DOHH2 (cell line): ENCODE measurements around the gene PHACTR1.

Experiments
- H3F3A ChIP-seq: fragments of 200-600 bp; sonication (generic), shearing (Covaris generic); 2 replicates; pipeline ENCODE4 v1.6.0; 2016; ENCODE audit warnings: antibody characterized with exemption, mild to moderate bottlenecking; ENCODE audit not compliant: control insufficient read depth, insufficient read depth
- H3K27ac ChIP-seq: fragments of 200-600 bp; sonication (generic); 2 replicates; pipeline ENCODE4 v1.5.1; 2014; ENCODE audit warnings: low read depth, mild to moderate bottlenecking, low read length, moderate library complexity
- H3K27me3 ChIP-seq: fragments of 200-600 bp; sonication (generic); 2 replicates; pipeline ENCODE4 v1.6.1; 2014; ENCODE audit warnings: mild to moderate bottlenecking, low read length, mixed read lengths; ENCODE audit not compliant: control insufficient read depth
- H3K36me3 ChIP-seq: fragments of 200-600 bp; sonication (generic); 2 replicates; pipeline ENCODE4 v1.6.1; 2014; ENCODE audit warnings: mild to moderate bottlenecking, low read length, moderate library complexity, mixed read lengths; ENCODE audit not compliant: control insufficient read depth
- H3K4me1 ChIP-seq: fragments of 200-600 bp; sonication (generic); 2 replicates; pipeline ENCODE4 v1.6.1; 2014; ENCODE audit warnings: mild to moderate bottlenecking, low read length, mixed read lengths; ENCODE audit not compliant: control insufficient read depth
- H3K4me2 ChIP-seq: fragments of 200-600 bp; sonication (generic); 2 replicates; pipeline ENCODE4 v1.6.0; 2014; ENCODE audit warnings: mild to moderate bottlenecking, low read length, moderate library complexity
- H3K4me3 ChIP-seq: fragments of 200-600 bp; sonication (generic); 2 replicates; pipeline ENCODE4 v1.5.1; 2014; ENCODE audit warnings: mild to moderate bottlenecking, low read length, mixed read lengths
- H3K79me2 ChIP-seq: fragments of 200-600 bp; sonication (generic); 2 replicates; pipeline ENCODE4 v1.6.1; 2014; ENCODE audit warnings: mild to moderate bottlenecking, low read length, mixed read lengths; ENCODE audit not compliant: control insufficient read depth
- H3K9me2 ChIP-seq: fragments of 200-600 bp; sonication (generic); replicated peaks from 2 replicates; pipeline ENCODE4 v1.6.1; 2014; ENCODE audit warnings: mild to moderate bottlenecking, low read length, mixed read lengths; ENCODE audit not compliant: control insufficient read depth
- H3K9me3 ChIP-seq: fragments of 200-600 bp; sonication (generic); 2 replicates; pipeline ENCODE4 v1.6.1; 2014; ENCODE audit warnings: antibody characterized with exemption, low read length, mixed read lengths; ENCODE audit not compliant: control insufficient read depth, insufficient read depth
- H4K20me1 ChIP-seq: fragments of 200-600 bp; sonication (generic); 2 replicates; pipeline ENCODE4 v1.6.0; 2014; ENCODE audit warnings: low read depth, mild to moderate bottlenecking, antibody characterized with exemption, low read length, moderate library complexity; ENCODE audit not compliant: control insufficient read depth, insufficient read depth
- CTCF ChIP-seq: fragments of 200-600 bp; sonication (generic); IDR thresholded peaks from one replicate; pipeline ENCODE4 v1.5.1; 2014; ENCODE audit warnings: antibody characterized with exemption, mild to moderate bottlenecking, low read depth, low read length; ENCODE audit not compliant: poor library complexity, severe bottlenecking
- EZH2phosphoT487 ChIP-seq: fragments of 200-600 bp; sonication (generic); IDR thresholded peaks from 2 replicates; pipeline ENCODE4 v1.6.1; 2017; ENCODE audit warnings: borderline replicate concordance, mild to moderate bottlenecking, antibody characterized with exemption, low read length, moderate library complexity, mixed read lengths

Gene PHACTR1

GRCh38 chr6:13163161-13163944 lies 446.8 kb downstream of the PHACTR1 start:
- Histone ChIP-seq H3K4me1 (peaks cover 3% of the 10 kb centered on the region), H3K9me3 (no peaks in the 10 kb centered on the region), H3K27me3 (peaks cover under 1% of the 10 kb centered on the region; the same call in 1 of the 2 replicates), H3K27ac (no peak overlapping the region), H3K4me3 (no peak overlapping the region), H3K4me2 (no peak overlapping the region), H4K20me1 (no peaks in the 10 kb centered on the region), H3K79me2 (no peaks in the 10 kb centered on the region), H3K36me3 (no peaks in the 10 kb centered on the region), H3F3A (no peaks in the 10 kb centered on the region), H3K9me2 (no peaks in the 10 kb centered on the region)
- TF ChIP-seq CTCF (no peak), EZH2phosphoT487 (no peak)

DNA sequence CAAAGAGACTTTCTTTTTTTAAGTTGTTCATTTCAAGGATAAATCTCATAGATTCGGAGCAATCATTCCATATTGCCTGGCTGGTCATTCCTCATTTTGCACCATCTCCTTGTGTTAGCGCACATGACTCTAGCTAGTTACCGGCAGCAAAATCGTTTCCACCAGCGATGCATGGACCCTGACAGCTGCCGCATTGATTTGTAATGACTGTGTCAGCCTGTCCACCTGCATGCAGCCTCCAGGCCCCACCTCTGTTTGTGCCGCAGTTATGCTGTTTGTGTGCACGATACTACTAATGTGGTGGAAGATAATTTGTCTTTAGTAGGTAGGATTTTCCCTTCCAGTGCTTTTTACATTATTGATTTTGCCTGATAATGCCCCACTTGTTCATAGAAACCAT lies 447.7 kb downstream of the PHACTR1 start:
- Histone ChIP-seq H3K79me2 (no peaks in the 10 kb centered on the region), H4K20me1 (no peaks in the 10 kb centered on the region), H3K27ac (no peak overlapping the region), H3F3A (no peaks in the 10 kb centered on the region), H3K27me3 (peaks cover 7% of the 10 kb centered on the region; the same call in 1 of the 2 replicates), H3K9me3 (no peaks in the 10 kb centered on the region), H3K4me3 (no peak overlapping the region), H3K4me2 (no peak overlapping the region), H3K4me1 (peaks cover 3% of the 10 kb centered on the region), H3K9me2 (no peaks in the 10 kb centered on the region), H3K36me3 (no peaks in the 10 kb centered on the region)
- TF ChIP-seq EZH2phosphoT487: no peak
- no peak for TF ChIP-seq CTCF

DNA sequence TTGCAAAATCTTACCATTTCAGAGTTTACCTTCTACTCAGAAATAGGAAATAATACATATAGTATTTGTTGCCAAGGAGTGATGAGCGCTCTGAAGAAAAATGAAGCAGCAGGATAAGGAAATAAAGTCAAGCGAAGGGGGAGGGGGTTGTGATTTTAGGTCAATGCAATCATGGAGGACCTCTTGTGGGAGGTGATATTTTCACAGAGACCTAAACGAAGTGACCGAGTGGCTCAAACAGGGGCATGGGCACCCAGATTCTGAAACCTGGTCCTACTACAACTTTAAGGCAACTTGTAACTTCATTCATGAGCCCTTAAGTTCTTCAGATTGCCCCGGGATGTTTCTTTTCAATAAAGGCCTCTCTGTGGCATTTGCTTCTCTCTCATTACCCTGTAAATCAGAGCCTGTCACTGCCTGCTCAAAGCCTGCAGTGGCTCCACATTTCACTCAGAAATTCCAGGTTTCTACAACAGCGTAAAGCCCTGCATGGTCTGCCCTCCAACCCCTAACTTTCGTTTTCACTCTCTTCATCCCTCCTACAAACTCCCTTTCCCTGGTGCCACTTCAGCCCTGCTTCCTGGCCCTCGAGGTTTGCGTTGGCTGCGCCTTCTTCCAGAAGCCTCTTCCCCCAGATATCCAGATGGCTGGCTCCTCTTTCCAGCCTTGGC lies 449.1 kb downstream of the PHACTR1 start:
- Histone ChIP-seq H3K4me3 (no peak overlapping the region), H3K79me2 (no peaks in the 10 kb centered on the region), H3K27me3 (peaks cover 10% of the 10 kb centered on the region; the same call in 1 of the 2 replicates)

More for the DNA sequence above, 449.1 kb downstream of the PHACTR1 start:
- TF ChIP-seq EZH2phosphoT487 (no peak), CTCF (no peak)
- Histone ChIP-seq H3K4me1 (peaks cover 3% of the 10 kb centered on the region), H3K9me2 (no peaks in the 10 kb centered on the region), H3K27ac (no peak overlapping the region), H3F3A (no peaks in the 10 kb centered on the region), H4K20me1 (no peaks in the 10 kb centered on the region), H3K9me3 (no peaks in the 10 kb centered on the region), H3K4me2 (no peak overlapping the region), H3K36me3 (no peaks in the 10 kb centered on the region)
